Activated CD8-positive, alpha-beta memory T cell treated with anti-CD3 and anti-CD28 coated beads for 48 hours (primary cell): ENCODE results near the gene FAM72C.
"Not testable (repeated sequence)": the region's sequence is repeated elsewhere in the genome, so short reads cannot be mapped to it uniquely, and the experiment has no call there.

Experiments used
- DNase-seq, 3 experiments: peaks; one replicate each; pipeline ENCODE4 v3.0.0-alpha.2; 2020; ENCODE audit warnings: low read depth in 2 of 3, low spot score in 2 of 3

FAM72C gene

GRCh38 chr1:143971924-143972700, at the start of gene FAM72C:
Gene FAM72C, minus strand, starts transcription at chr1:143971986. Its CDS starts 845 bp downstream, at chr1:143971141.
- not testable (repeated sequence) for DNase-seq

DNA sequence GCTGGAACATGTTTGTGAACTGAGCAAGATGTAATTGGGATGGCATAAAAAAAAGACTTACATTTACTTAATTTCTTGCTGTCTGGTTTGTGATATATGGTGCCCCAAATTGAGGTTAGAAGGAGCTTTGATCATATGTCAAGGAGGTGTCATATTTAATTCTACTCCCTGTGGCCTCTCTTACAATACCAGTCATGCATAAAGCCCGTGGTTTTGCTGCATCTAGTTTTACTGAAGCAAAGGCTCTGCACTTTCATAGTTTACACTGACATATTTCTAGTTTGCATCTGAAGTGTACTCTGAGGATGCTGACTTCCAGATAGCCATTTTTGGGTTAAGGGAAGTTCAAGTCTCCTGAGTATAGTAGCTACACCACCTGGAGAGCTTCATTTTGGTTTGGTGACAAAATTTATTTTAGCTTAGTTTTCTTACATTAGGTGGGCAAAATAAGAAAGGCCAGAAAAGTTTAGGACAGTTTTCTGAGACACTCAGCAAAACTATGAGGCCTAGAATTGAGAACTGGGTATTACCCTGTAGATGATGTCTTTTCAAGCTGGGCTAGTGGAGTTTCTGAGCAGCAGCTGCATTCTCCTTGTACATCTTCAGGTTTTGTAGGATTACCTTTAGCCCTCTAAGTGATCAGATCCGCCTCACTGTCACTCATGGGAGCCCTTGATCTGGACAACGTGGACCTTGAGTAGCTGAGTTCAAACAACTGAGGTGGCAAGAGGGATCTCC, 48.4 kb upstream of the FAM72C start:
- DNase-seq = not testable (repeated sequence)

DNA sequence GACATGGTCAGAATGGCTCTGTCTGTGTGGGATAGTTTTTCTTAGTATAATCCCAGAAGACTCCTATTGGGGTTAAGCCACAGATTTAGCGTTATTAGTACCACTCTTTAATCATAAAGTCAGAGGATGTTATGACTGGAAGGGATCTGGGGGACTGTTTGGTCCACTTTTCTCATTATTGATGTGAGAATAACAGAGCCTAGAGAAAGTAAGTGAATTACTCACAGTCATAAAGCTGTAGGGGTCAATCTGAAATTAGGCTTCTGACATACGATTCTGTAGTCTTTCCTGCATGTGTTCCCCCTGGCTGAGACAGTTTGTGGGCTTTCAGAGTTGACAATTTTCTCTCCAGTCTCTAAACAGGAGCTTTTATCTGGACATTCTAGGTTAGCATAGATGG, 47.3 kb upstream of the FAM72C start:
- DNase-seq = not testable (repeated sequence)

DNA sequence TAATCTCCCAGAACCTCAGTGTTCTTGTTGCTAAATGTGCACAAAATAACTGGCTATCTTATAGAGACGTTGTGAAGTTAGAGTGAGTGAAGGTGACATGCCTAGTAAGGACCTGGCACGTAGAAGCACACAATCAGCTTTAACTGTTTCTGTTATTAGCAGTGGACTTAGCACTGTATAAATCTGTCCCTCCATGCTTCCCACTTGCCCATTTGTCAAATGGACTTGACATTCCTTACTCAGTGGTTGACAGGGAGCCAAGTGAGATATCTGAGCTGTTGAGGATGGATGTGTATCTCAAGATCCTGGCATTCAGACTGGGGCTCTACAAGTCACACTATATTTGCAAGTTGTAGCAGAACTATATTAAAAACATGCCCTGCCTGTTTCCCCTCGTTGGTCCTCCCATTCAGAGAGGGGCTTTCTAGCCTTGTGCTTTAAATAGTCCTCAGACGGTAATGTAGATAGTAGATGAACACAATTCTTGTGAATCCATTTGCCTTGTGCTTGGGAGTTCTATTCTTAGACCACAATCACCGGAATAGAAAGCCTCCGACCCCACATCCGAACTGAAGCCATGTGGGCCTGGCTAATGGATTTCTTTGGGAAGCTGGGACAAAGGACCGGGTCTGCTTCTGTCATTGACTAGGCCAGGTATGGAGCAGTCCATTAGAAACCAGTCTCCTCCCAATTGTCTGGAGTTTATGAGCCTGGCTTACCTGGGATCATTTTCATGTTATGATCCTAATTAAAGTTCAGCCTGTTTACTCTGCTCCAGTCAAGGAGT, 43.6 kb upstream of the FAM72C start:
- DNase-seq = not testable (repeated sequence)

DNA sequence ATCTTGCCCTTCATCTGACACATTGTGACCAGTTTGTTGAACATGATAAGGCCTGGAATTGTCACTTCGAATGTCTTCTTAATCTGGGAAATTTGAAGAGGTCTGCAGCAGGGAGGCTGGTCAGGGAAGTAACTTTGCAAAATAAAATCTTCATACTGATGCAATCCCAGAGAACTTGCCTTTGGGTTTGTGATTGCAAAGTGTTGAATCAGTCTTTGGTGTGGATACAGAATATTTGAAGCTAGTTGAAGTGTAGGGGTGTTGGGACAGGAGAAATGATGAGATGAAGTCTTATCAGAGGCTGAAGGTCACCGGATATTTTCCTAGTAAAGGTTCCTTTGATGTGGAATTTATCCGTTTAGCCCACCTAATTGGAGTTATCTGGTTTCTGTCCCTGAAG, 42.7 kb upstream of the FAM72C start:
- not testable (repeated sequence) for DNase-seq

DNA sequence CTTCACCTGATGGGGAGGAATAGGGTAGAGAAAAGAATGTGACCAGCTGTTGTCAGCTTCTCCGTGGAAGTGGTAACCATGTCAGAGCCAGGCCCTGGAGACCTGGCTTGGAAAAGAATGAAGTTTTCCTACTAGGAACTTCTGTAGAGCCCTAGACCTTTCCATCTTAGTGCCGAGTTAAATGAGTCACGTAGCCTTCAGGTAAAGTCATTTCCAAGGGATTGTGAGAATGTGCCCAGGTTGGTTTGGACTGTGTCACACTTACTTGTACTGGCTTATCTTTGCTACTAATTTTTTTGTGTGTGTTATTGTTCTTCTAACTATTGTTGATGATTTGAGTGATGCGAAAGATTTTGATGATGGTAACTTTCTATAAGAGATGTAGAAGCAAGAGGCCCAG, 42.3 kb upstream of the FAM72C start:
- DNase-seq = not testable (repeated sequence)

- DNase-seq = not testable (repeated sequence)
Observed at GRCh38 chr1:144012168-144012733, 40.5 kb upstream of the FAM72C start.

- DNase-seq = not testable (repeated sequence)
Observed at GRCh38 chr1:144009410-144009809, 37.6 kb upstream of the FAM72C start.

DNA sequence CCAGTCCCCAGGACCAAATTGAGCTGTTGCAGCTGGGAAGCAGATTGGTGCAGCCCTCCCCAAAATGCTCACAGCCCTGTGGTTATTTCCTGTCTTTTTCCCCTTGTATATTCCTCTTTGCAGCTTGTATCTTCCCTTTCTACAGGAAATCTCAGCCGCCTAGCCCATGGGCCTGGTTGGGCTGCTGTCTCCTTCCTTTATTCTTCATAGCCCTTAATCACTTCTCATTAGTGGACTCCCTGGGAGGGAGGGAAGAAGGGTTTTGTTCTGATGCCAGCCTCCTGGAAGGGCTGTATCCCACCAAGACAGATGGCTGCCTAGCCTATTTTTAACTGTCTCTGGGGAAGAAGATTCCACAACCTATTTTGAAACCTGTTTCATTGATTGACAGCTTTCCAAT, 32.5 kb upstream of the FAM72C start:
- not testable (repeated sequence) for DNase-seq

- DNase-seq = not testable (repeated sequence)
Observed at GRCh38 chr1:144003306-144004029, 31.7 kb upstream of the FAM72C start.

DNA sequence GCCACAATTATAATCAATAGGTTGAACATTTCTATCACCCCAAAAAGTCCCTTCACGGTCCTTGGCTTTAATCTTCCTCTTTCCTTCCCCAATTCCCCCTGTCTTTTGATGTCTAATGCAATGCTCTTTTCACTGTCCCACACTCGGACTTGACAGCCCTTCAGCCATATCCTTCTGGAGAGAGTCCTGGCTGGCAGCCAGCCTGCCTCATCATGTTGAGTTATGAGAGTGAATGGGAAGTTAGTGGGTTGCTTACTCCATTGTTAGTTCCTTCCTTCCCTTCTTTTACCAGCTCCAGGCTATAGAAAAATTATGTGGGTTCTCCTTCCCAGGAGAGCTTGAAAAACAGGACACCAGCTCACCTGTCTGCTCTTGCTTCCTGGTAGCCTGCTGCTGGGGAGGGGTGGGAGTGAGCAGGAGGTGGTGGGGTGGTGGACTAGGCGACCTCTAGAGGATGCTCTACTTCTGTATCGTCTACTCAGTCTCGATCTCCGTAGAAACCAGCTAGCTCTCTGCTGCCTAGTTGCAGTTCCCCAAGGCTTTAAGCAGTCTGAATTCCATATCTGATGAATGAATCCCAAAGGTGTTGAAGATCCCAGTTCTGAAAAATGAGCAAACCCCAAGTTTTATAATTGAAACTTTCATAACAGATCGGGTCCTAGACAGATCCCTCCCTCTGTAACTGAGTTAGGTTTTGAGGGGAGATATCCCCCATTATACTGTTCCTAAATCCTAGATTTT, 30.5 kb upstream of the FAM72C start:
- not testable (repeated sequence) for DNase-seq

GRCh38 chr1:144001077-144001476, 29.3 kb upstream of the FAM72C start:
- DNase-seq = not testable (repeated sequence)

- DNase-seq = not testable (repeated sequence)
Observed at GRCh38 chr1:143996020-143996419, 24.2 kb upstream of the FAM72C start.

GRCh38 chr1:143993301-143993907, 21.6 kb upstream of the FAM72C start:
- not testable (repeated sequence) for DNase-seq

GRCh38 chr1:143990699-143991098, 18.9 kb upstream of the FAM72C start:
- not testable (repeated sequence) for DNase-seq

GRCh38 chr1:143989719-143990118, 17.9 kb upstream of the FAM72C start:
- DNase-seq = not testable (repeated sequence)

DNA sequence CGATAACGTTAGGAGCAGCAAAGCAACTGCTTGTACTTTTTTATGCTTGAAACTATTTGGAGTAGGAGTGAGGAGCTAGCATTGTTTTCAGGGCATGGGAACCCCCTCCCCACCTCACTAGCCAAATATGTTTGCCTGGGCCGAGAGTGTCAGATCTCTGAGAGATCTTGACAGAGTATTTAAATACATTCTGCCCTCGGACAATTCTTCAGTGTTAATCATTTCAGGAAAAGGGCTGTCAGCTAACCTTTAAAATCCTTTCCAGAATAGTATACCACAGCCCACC, 17.6 kb upstream of the FAM72C start:
- DNase-seq = not testable (repeated sequence)

DNA sequence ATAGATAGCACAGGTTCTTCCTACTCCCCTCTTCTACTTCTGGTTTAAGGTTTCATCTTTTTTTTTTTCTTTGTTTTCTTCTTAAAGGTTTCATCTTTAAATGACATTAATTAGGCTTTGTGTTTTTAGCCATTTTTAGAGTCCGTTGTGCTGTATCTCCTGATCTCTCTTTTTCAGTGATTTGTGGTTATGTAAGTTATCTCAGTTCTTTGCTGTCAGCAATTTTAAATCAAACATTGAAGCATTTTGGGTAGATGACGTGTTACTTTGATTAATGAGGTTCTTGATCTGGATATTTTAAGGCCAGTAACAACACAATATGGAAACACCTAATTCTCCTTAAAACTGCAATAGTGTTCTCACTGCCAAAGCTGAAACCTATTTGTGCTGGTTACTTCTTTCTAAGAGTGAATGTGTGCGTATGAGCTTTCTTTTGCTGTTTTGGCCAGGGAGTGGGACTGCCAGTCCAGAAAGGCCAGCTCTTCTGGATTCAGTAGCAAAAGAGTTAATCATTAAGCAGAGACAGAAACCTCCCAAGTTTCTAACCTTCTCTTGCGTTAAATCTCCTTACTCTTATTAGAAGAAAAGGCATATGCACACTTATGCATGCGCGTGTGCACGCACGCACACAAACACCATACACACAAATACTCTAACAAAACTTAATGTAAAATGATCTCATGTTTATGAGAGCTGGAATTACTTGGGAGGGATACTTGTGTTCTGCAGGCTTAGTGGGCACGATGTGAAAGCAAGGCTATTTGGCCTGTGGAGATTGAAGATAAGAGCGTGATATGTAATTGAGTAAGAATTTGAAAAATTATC, 17.0 kb upstream of the FAM72C start:
- DNase-seq = not testable (repeated sequence)

DNA sequence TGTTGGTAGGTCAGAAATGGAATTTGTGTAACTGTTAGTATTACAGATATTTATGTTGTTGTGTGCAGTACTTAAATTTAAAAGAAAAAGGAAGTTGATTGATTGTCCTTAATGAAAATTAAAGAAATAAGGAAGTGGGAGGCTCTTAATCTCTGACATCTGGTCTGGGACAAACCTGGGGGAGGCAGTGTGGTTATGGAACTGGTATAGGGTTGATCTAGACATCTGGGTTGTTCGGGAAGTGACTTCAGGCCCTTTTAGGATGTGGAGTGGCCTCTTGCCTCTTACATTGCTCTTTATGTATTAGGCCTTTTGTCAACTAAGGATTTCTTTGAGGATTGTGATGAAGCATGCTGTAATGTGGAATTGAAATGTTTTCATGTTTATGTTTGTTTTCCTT, 16.1 kb upstream of the FAM72C start:
- DNase-seq = not testable (repeated sequence)
